Endometrial microvascular endothelial cells (primary cell): ENCODE data around the gene RIC8A. TPM values are rescaled to one million over a fixed set of nuclear protein-coding genes. Genes with fewer than 3 reads are reported as not detected.
"Not testable (repeated sequence)": the region's sequence is repeated elsewhere in the genome, so short reads cannot be mapped to it uniquely, and the experiment has no call there.

Experiments used
- in situ Hi-C: cut with HindIII; loops from 2 replicates; pipeline ENCODE4 v1.10.0; 2017; ENCODE audit warnings: low sequenced_read_pairs, low pct_unique_long_range_greater_than_20kb; ENCODE audit errors: inconsistent ontology term
- total RNA-seq: library from RNA; depleted of rRNA; stranded (reverse); fragments of >200 nt; gene quantifications from one replicate; pipeline ENCODE4 v1.2.3, GENCODE V29; 2015; ENCODE audit errors: inconsistent ontology term

RIC8A gene
- total RNA-seq, 1 donor from 2014 or later = 156 TPM

DNA sequence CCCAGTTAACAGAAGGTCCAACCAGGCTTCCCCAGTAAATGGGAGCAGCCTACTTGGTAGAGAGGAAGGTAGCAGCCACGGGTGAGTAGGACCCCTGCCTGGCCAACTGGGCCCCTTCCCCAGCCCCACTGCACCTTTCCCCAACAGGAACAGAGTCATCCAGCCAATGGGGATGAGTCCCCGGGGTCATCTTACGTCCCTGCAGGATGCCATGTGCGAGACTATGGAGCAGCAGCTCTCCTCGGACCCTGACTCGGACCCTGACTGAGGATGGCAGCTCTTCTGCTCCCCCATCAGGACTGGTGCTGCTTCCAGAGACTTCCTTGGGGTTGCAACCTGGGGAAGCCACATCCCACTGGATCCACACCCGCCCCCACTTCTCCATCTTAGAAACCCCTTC, 6.6 kb downstream of the RIC8A start:
- in situ Hi-C loops = no loop called here

- in situ Hi-C loops = no loop called here
Measured at GRCh38 chr11:215581-216037, 8.1 kb downstream of the RIC8A start.

DNA sequence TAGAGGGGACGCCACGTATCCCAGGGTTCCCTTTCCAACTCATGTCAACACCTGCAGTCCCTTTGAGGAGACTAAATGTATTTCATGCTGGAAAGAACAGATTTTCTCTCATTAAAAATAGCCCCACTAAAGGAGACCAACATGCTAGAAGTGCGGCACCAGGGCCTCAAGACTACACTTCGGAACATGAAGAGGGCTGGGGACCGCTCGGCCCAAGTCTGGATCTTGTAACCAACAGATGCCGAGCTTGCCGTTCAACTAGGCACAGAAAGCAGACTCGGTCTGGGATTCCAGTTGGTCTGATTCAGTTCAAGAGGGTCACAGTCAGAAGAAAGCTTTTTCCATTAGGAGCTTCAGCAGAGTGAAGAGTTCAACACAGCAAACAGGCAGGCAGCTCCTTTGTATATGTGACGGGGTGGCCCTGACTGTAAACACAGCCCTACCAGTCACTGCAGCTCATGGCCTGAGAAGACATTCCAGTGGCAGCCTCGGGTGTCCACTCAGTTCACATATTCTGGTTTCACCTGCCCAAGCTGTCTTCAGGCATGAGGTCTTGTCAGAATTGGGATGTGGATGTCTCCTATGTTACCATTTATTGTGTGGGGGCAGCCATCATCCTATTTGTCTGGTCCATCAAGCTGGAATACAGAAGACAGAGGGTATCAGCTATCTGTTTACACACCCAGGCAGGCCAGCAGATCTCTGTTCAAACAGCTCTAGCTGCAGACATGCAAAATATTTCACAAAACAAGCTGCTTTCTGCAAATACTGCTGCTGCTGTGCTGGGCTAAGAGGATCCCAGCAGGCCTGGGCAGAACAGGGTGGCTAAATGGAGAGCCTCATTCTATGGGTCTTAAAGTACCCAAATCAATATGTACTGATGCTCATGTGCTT, 8.8 kb downstream of the RIC8A start:
- in situ Hi-C loops = no loop called here

DNA sequence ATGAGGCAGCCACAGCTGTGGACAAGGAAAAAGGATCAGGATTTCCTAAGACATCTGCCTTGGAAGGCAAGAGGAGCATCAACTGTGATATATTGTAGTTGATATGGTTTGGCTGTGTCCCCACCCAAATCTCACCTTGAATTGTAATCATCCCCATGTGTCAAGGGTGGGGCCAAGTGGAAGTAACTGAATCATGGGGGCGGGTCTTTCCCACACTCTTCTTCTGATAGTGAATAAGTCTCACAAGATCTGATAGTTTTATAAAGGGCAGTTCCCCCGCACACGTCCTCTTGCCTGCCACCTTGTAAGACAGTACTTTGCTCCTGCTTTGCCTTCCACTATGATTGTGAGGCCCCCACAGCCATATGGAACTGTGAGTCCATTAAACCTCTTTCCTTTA, 10.2 kb downstream of the RIC8A start:
- in situ Hi-C loops = no loop called here

GRCh38 chr11:218815-219593, 11.5 kb downstream of the RIC8A start:
- in situ Hi-C loops = no loop called here

DNA sequence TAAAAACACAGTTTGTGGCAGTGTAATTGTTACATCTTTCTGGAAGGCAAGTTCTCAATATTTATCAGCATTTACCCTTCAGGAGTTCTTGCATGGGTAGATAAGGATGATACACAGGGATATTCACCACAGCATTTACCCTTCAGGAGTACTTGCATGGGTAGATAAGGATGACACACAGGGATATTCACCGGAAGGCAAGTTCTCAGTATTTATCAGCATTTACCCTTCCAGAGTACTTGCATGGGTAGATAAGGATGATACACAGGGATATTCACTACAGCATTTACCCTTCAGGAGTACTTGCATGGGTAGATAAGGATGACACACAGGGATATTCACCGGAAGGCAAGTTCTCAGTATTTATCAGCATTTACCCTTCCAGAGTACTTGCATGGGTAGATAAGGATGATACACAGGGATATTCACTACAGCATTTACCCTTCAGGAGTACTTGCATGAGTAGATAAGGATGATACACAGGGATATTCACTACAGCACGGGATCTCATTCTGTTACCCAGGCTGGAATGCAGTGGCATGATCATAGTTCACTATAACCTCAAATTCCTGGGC, 13.2 kb downstream of the RIC8A start:
- in situ Hi-C loops = not testable (repeated sequence)

GRCh38 chr11:221539-221938, 14.0 kb downstream of the RIC8A start:
- in situ Hi-C loops = no loop called here

DNA sequence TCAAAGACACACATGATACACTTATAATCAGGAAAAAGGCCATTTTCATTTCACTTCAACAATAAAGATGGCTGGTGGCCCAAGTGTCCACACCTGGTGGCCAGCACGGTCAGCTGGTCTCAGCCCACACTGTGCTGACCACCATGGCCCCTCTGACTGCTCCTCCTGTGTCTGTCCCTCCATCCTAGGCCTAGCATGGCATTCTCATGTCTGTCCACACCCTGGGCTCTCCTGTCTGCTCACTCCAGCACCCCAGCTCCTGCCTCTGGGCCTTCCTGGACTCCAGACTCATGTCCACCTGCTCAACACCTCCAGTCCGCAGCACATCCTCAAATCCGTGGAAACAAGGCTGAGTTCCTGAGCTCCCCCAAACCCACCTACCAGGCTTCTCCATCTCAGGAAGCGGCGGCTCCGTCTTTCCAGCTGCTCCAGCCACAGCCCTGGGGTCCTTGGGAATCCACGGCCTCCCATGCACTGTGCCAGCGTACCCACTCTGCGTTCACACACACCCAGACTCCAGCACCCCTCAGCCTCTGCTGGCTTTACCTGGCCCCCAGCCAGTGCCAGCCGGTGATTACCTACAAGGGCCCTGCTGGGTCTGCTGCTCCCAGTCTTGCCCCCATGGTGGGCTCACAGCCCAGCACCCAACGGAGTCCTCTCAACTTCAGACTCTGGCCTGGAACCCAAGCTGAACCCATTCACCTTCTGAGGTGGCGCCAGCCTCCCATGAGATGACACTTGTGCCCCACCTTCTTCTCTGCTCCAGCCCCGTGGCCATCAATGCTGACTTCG, 14.7 kb downstream of the RIC8A start:
- in situ Hi-C loops = no loop called here

DNA sequence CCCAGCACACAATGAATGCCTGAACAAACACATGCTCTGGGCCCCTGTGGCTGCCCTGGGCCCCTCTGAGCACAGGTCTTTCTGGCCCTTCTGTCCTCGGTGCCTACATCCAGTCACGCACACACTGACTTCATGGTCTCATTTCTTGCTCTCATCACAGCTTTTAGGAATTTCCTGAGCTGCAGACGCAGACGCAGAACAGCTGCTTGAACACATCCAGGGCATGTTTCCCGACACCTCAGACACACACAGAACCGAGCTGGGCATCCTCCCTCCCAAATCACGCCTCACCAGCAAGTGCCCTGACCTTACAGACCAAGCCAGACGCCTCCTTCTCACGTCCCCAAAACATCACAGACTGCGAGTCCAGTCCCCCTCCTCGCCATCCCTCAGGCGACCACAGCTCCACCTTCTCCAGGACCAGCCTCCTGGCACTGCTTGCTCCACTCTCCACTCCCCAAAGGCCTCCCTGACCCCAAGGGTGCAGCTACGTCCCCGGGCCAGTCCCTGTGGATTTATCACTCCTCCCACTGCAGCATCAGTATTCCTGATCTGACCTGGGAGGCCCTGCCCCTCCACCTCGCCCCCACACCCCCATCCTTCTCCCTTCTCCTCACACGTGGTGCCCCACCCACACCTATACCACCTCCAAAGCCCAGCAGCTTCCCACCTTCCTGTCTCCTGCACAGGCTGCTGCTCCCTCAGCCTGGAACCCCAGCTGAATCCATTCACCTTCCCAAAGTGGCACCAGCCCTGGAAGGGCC, 15.7 kb downstream of the RIC8A start:
- in situ Hi-C loops = no loop called here

GRCh38 chr11:223884-224283, 16.4 kb downstream of the RIC8A start:
- in situ Hi-C loops = no loop called here

DNA sequence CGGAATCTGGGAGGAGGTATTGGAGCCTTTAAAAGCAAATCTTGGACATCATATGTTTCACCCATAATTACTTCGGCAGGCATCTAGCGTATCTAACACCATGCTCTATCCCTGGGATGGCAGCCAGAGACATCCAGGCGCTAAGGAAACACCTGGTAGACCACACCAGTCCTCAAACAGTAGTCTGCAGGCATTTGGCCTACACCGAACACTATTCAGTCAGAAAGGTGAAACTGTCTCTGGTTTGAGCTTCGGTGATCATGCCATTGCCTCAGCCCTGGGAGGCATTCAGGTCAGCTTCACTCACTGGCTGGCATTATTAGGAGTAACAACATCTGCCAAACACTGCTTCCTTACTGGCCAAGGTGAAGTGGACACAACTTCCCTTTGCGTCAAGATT, 16.9 kb downstream of the RIC8A start:
- in situ Hi-C loops = no loop called here

- in situ Hi-C loops = no loop called here
Measured at GRCh38 chr11:225734-226453, 18.4 kb downstream of the RIC8A start.

- in situ Hi-C loops = no loop called here
Measured at GRCh38 chr11:227824-228379, 20.4 kb downstream of the RIC8A start.

DNA sequence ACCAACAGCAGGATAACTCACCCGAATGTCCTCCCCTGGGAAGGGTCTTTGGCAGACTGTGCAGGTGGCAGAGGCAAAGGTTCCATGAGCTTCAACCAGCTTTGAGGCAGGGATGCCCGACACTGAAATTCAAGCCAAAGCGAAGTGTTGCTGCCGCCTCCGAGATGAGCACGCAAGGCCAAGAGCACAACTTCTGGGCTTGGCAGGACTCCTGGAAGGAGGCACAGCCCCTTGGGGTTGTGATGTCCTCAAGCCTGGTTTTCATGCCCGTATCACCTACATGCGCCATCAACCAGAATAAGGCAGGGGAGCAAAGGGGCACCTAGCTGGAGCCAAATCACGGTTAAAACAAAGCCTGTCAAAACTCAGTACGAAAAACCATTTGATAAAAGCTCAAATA, 22.9 kb downstream of the RIC8A start:
- in situ Hi-C loops = no loop called here

DNA sequence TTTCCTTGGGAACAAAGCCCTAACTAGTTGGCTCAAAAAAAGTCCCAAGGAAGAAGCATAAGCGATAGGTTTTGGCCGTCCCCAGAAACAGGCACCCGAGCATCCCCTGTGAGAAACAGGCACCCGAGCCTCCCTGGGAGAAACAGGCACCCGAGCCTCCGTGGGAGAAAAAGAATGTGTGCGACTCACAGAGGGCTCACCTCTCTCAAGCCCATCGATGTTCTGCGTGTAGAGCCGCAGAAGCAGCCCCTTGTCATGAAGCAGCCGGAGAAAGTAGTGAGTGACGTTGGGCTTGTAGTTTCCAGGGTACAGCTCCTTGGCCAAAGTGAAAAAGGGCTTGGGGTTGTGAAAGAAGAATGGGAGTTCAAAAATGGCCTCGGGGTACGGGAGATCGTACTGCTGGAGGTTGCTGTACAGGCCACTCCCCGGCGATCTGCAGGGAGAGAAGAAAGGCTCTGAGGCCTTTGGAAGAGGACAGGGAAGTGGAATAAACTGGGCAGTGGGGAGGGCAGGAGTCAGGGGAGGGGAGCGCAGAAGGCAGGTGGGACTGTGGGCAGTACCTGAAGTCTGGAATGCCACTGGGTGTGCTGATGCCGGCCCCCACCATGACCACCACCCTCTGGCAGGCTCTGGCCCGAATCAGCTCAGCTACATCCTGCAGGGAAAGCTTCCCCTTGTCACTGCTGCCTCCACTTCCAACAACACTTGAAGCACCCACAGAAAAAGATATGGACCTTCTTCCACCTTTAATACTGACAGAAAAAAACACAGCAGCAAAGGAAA, 25.5 kb downstream of the RIC8A start:
- in situ Hi-C loops = no loop called here

DNA sequence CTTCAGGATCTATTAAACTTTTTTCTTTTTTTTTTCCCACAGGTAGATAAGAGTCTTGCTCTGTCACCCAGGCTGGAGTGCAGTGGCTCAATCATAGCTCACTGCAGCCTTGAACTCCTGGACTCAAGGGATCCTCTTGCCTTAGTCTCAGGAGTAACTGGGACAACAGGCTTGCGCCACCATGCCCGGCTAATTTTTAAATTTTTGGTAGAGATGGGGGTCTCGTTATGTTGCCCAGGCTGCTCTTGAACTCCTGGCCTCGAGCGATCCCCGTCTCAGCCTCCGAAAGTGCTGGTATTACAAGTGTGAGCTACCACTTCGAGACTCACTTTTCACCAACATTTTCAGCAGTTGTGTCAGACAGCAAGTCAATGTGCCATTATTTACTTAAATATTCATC, 27.7 kb downstream of the RIC8A start:
- in situ Hi-C loops = no loop called here

- in situ Hi-C loops = no loop called here
Measured at GRCh38 chr11:235609-235996, 28.1 kb downstream of the RIC8A start.
